Right lobe of liver (tissue), 6 donors: Measurements from ENCODE around the gene TBC1D8. TPM values are rescaled to one million over a fixed set of nuclear protein-coding genes. Genes with fewer than 3 reads are reported as not detected.

Source experiments
- ATAC-seq, 4 donors: fragments of 200-7000 bp; cut with Tn5 transposase; one replicate each; pipeline ENCODE4 v1.9.1; 2020; ENCODE audit warnings: mild to moderate bottlenecking in 4 of 4, moderate library complexity in 4 of 4
- DNase-seq, 3 donors: peaks; one replicate each; pipeline ENCODE4 v3.0.0-alpha.2; 2020
- H3K27ac ChIP-seq, 3 donors: fragments of 200-600 bp; one replicate each; pipeline ENCODE4 v1.8.0; 2022
- H3K27me3 ChIP-seq, 2 donors: fragments of 200-600 bp; one replicate each; pipeline ENCODE4 v1.8.0; 2022
- H3K36me3 ChIP-seq, 4 donors: fragments of 200-600 bp; sonication (generic) in 1 of 4; one replicate each; pipeline versions ENCODE4 v1.5.1 to v1.8.0; 2017 to 2022; ENCODE audit warnings: control low read depth in 1 of 4
- H3K4me1 ChIP-seq, 4 donors: fragments of 200-600 bp; sonication (generic) in 1 of 4; one replicate each; pipeline versions ENCODE4 v1.5.1 to v1.8.0; 2017 to 2022; ENCODE audit warnings: control low read depth in 1 of 4
- H3K4me3 ChIP-seq, 3 donors: fragments of 200-600 bp; one replicate each; pipeline ENCODE4 v1.8.0; 2022
- H3K9me3 ChIP-seq, 4 donors: fragments of 200-600 bp; sonication (generic) in 1 of 4; one replicate each; pipeline versions ENCODE4 v1.5.1 to v1.8.0; 2017 to 2022; ENCODE audit warnings: control low read depth in 1 of 4
- POLR2A ChIP-seq: fragments of 450-650 bp; IDR thresholded peaks from one replicate; pipeline ENCODE4 v1.6.1; 2017; ENCODE audit warnings: antibody characterized with exemption, mild to moderate bottlenecking
- WGBS: methylation state at CpG from one replicate; pipeline ENCODE4 v1.1.6; 2018; ENCODE audit warnings: low coverage, low lambda C conversion rate; ENCODE audit not compliant: insufficient coverage; ENCODE audit errors: missing lambda C conversion rate; 5-methylcytosine and 5-hydroxymethylcytosine counted together
- intact Hi-C, 2 donors: fragments of 100-400 bp; cut with DNase I; formaldehyde crosslinking; loops; one replicate each; pipeline versions ENCODE4 v1.11.2 to v1.14.1; 2022
- small RNA-seq, 2 experiments: library from RNA; depleted of rRNA; stranded (forward); fragments of <200 nt; gene quantifications; one replicate each; pipeline ENCODE3, GENCODE V24; 2016
- total RNA-seq, 6 experiments: library from RNA; depleted of rRNA in 2 of 6; stranded (reverse); fragments of >200 nt in 2 of 6; fragmentation: NEBNext Ultra II Directional in 3 of 6; extraction: Animal tissue kit (Norgen Biotek cat#: 25700) in 3 of 6; gene quantifications; one replicate each; pipeline versions ENCODE4 v1.1.0 to v1.2.4, GENCODE V29; 2016 to 2023
- TF ChIP-seq, protein P1 (sequence below), 4 donors: fragments of 200-600 bp in 3 of 4; fragments of 450-650 bp in 1 of 4; IDR thresholded peaks; one replicate each; pipeline versions ENCODE4 v1.5.1 to v1.8.0; 2016 to 2022; ENCODE audit warnings: antibody characterized with exemption in 4 of 4, mild to moderate bottlenecking in 2 of 4
- donor health status: DM: no; HTN: yes; CAD: no.
- donor health status: DM: no; HTN: no; CAD: no.
- donor health status: DM: no; HTN: no; CAD: no.
- donor health status: DM: no; HTN: yes; CAD: no.
- donor health status: DM: no; HTN: yes; CAD: no.

Gene TBC1D8
- total RNA-seq, 6 experiments from 2014 or later = 17.3 to 31.2 (median 21.5) TPM

DNA sequence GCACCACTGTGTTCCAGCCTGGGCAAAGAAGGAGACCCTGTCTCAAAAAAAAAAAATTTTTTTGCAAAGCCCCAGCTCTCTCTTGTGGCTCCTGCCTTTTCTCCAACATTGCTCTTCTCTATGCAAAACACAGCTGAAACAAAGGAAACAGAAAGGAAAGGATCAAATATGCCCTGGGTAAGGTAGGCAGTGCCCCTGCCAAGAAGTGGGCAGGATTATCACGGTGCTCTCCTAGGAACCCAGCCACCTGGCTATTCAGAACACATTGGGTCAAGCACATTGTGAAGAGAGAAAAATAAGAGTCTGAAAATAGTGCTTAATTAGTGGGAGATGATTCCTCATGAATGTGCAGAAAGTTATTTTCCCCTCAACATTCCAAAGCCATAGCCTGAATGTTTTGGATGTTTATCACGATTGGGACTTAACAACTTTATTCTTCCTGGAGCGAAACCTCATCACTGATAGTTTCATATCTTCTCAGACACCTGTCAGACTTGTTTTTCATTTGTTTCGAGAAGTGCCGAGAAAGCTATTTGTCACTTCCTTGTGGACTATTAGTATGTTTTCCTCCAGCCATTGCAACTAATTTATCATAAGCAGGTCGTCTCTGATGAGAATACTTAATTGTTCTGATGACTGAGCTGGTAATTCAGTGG, 191.8 kb downstream of the TBC1D8 start:
- Histone ChIP-seq H3K27ac (no peak overlapping the region), H3K4me3 (no peak overlapping the region), H3K4me1 (peaks cover 0 to 20% (median 4%) of the 10 kb centered on the region in 4 donors), H3K9me3 (no peaks in the 10 kb centered on the region), H3K36me3 (no peaks in the 10 kb centered on the region), H3K27me3 (no peaks in the 10 kb centered on the region)
- 51% methylated on average over 6 of the region's 6 CpGs for WGBS
- DNase-seq (no peak), ATAC-seq (no peak)
- TF ChIP-seq, protein P1, sequence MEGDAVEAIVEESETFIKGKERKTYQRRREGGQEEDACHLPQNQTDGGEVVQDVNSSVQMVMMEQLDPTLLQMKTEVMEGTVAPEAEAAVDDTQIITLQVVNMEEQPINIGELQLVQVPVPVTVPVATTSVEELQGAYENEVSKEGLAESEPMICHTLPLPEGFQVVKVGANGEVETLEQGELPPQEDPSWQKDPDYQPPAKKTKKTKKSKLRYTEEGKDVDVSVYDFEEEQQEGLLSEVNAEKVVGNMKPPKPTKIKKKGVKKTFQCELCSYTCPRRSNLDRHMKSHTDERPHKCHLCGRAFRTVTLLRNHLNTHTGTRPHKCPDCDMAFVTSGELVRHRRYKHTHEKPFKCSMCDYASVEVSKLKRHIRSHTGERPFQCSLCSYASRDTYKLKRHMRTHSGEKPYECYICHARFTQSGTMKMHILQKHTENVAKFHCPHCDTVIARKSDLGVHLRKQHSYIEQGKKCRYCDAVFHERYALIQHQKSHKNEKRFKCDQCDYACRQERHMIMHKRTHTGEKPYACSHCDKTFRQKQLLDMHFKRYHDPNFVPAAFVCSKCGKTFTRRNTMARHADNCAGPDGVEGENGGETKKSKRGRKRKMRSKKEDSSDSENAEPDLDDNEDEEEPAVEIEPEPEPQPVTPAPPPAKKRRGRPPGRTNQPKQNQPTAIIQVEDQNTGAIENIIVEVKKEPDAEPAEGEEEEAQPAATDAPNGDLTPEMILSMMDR (IDR thresholded peaks at IDR 0.05) = no peak
- TF ChIP-seq POLR2A = no peak
- intact Hi-C loops = no loop called here

DNA sequence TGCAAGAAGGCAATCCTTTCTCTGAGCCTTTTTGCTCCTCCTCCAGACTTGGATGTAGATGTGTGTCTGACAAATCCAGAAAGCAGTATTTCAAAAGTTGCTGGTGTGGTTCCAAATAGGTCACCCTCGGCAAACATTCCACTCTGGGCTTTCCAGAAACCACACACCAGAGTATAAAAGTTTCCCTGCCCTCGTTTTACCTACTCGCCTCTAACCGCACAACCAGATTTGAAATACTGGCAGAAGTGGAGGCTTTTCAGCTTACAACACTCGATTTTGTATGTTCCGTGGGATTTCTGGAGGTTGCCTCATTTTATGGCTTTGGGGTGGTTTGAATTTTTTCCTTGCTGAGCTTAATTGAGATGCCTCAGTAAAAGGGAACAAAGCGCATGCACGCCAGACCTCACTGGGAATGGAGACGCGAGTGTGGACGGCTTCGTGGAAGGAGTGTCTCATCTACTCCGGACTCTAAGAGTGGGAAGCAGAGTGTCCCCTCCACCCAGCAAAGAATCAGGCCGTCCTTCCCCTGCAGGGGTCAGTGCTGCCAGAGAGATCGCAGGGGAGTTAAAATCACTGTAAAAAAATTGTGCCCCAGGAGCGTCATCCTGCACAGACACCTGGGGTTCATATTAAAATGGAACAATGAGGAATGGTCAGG, 193.1 kb downstream of the TBC1D8 start:
- ATAC-seq = peak; percentile 86 to 94 (median 92)
- H3K27me3 ChIP-seq = no peaks in the 10 kb centered on the region
- no peaks in the 10 kb centered on the region for H3K9me3 ChIP-seq
- 43% methylated on average over 16 of the region's 16 CpGs for WGBS
- peak in 1 of 3 donors; percentile 73 for DNase-seq
- H3K27ac ChIP-seq = peak overlapping the region in 2 of 3 donors; percentile 32 to 69
- TF ChIP-seq POLR2A = no peak
- TF ChIP-seq, protein P1 (IDR thresholded peaks at IDR 0.05) = no peak
- H3K4me3 ChIP-seq = peak overlapping the region in 1 of 3 donors; percentile 2
- no peaks in the 10 kb centered on the region for H3K36me3 ChIP-seq
- peaks cover 0 to 20% (median 4%) of the 10 kb centered on the region in 4 donors for H3K4me1 ChIP-seq
- intact Hi-C loops = no loop called here

Small RNA genes within 50 kb of the gene (small RNA-seq; reads per million reads assigned to genes)
- 0 reads per million in 2 experiments for gene BBIP1P1

Other genes with a start within 250 kb of the TBC1D8 start
- 100 to 1,000 TPM; 363 to 497 (median 443) TPM for gene RPL31, start 149.1 kb downstream of the TBC1D8 start, total RNA-seq
- gene CNOT11, start 101.5 kb upstream of the TBC1D8 start, total RNA-seq = 10 to 100 TPM; 17.0 to 28.5 (median 21.5) TPM
- 10 to 100 TPM; 20.3 to 45.4 (median 32.2) TPM for gene RNF149, start 157.3 kb upstream of the TBC1D8 start, total RNA-seq
- under 1 TPM in 1 of 6 experiments, not detected in 5; 0.20 TPM for gene CREG2, start 236.1 kb upstream of the TBC1D8 start, total RNA-seq